IPS-18c (cell line): ENCODE measurements around the gene MYB.

Experiments
- H3K4me3 ChIP-seq: 2 replicates; pipeline ENCODE4 v1.7.0; 2013; ENCODE audit warnings: low read depth, mild to moderate bottlenecking, low read length, moderate library complexity; ENCODE audit not compliant: insufficient read depth
- H3K9me3 ChIP-seq: one replicate; pipeline ENCODE4 v1.6.1; 2013; ENCODE audit warnings: mild to moderate bottlenecking, low read length, moderate library complexity; ENCODE audit not compliant: control insufficient read depth, insufficient read depth

The MYB gene

DNA sequence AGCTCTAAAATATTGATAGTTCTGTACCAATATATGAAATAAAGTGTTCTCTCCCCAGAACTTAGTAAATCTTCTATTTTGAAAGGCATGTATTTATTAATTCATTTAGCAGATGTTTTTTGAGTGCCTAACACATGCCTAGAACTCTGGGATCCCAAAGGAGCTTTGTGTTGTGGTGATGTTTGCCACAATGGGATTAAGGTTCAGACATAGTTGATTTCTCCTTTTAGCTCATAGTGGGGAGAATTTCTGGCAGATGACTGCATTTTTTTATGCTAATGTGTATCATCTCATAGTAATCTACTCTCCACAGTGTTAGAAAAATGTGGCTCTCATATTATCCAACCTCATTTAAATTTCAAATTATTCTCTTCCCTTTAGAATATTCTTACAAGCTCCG, 21.7 kb downstream of the MYB start:
- Histone ChIP-seq H3K9me3 (no peaks in the 10 kb centered on the region), H3K4me3 (no peak overlapping the region)

DNA sequence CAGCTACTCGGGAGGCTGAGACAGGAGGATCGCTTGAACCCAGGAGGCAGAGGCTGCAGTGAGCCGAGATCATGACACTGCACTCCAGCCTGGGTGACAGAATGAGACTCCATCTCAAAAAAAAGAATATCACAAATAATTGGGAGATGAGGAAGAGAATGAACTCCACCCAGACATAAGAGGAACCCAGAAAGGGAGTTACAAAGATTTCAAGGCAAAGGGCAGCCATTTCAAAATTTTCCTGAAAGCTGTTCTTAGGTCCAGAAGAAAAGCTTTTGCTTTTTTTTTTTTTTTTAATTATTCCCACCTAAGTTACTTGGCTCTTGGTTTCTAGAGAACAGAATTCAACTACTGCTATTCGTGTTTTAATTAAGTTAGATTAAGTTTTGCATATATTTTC, 23.8 kb downstream of the MYB start:
- H3K4me3 ChIP-seq = no peak overlapping the region
- H3K9me3 ChIP-seq = no peaks in the 10 kb centered on the region

DNA sequence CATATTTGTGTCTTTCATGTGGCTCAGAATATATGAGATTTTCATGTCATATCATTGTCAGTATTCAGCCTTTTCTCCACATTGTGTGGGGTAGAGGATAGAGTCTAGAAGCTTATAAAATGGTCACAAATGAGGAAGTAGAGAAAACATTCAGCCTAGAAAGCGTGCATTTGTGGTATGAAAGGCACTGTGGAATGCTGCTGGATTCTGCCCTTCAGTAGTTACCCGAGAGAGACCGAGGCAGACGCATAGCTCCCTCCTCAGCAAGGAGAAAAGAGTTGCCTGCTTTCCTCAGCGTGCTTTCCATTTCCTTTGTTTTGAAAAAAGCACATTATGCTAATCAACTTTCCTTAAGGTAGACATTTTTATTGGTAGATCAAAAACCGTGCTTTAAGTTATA, 28.7 kb downstream of the MYB start:
- Histone ChIP-seq H3K9me3 (no peaks in the 10 kb centered on the region), H3K4me3 (no peak overlapping the region)

DNA sequence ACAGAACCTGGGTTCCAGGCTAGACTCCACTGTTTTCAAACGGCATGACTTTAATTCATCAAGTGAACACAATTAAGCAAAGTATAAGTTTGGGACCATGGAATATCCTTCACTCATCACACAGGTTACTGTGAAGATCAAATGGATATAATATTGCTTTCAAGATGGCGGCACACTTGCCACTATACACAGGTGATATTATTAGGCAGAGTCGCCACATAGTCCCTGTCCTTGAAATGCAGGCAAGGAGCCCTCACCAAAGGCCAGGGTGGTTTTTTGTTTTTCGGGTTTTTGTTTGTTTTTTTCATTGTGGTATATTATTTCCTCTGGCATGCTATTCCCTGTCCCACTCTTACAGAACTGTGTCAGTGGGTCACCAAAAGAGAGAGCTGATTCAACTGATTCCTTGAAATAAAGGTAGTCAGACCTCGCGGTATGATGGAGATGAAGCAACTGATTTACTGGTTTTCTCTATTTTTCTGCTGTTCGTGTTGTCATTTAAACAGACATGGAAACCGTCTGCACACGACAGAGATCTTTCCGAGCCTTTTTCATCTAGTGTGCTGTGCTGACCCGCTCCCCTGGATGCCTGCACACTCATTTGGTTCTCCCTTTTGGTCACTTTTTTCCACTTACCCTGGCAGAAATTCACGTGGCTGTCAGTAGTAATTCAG, 29.7 kb downstream of the MYB start:
- Histone ChIP-seq H3K4me3 (no peak overlapping the region), H3K9me3 (no peaks in the 10 kb centered on the region)

DNA sequence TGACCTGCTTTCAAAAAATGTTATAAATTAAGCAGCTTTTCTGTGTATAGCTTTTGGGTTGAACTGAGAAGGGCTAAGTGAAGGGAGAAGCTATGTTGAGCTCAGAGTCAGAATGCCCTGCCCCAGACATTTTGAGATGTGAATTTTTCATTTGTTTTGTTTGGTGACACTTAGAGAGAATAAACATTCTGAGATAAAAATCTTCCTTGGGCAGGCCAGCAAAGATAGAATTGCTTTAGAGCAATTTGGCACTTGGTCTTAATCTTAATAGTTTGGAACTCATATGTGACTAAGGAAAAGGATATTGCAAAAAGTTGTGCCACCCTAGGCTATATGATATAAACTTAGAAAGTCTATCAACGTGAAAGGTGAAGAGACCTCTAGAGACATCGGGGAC, 30.2 kb downstream of the MYB start:
- Histone ChIP-seq H3K4me3 (no peak overlapping the region), H3K9me3 (no peaks in the 10 kb centered on the region)

DNA sequence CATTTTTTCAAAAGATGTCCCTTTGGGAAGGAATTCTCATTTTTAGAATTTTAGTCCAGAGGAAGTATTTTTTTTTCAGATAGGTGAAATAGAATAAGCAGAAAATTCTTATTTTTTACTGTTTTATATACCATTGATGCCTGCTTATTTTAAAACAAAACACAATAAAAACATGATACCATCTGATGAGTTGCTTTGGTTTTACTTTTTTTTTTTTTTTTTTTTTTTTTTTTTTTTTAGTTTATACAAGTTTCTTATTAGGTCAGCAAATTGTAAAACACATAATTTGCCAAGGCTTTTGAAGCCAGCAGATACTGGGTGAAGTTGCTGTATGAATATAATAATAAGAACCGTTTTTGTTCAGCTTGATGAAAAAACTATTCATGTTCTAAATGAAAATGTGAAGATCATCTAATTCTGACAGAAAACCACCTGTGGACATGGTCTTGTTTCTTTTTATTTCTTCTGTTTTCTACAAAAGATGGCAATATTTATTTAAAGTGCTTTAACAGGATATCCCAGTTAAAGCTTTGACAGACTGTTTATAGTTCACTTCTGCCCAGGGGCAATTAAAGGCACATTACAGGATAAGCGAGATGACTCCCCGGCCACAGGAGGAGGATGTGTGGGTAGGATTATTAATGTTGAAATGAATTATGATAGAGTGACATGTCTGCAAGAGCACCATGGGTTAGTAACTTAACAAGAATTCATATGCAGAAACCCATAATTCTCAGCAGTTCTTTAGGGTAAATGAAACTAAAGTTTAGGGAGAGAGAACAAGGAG, 31.1 kb downstream of the MYB start:
- Histone ChIP-seq H3K9me3 (no peaks in the 10 kb centered on the region), H3K4me3 (no peak overlapping the region)

DNA sequence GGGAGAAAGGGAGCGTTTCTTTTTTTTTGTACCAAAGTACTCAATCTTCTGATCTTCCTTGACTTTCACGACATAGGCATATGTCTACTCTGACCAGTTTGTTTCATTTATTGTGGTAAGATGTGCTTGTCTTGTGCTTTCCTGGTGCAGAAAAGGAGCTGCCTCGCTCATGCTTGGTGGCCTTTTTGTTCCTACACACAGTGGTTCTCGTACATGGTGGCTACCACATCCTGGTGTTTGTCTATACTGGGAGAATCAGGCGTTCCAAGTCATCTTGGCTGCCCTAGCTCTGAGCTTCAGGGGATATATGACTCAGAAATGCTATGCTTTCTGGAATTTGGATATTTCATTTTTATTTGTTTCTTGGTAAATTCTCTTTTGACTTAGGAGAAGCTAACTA, 31.8 kb downstream of the MYB start:
- H3K9me3 ChIP-seq = peaks cover 2% of the 10 kb centered on the region

DNA sequence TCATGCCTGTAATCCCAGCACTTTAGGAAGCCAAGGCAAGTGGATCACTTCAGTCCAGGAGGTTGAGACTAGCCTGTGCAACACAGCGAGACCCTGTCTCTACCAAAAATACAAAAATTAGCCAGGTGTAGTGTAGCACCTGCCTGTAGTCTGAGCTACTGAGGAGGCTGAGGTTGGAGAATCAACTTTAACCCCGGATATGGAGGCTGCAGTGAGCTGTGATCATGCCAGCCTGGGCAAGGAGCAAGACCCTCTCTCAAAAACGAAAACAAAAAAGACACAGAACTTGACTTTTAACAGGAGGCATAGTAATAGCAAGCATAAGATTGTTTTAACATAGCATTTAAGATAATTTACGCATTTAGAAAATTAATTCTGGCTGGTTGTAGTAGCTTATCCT, 32.5 kb downstream of the MYB start:
- Histone ChIP-seq H3K9me3 (peaks cover 2% of the 10 kb centered on the region), H3K4me3 (no peak overlapping the region)

More for the DNA sequence above, 31.8 kb downstream of the MYB start:
- no peak overlapping the region for H3K4me3 ChIP-seq

DNA sequence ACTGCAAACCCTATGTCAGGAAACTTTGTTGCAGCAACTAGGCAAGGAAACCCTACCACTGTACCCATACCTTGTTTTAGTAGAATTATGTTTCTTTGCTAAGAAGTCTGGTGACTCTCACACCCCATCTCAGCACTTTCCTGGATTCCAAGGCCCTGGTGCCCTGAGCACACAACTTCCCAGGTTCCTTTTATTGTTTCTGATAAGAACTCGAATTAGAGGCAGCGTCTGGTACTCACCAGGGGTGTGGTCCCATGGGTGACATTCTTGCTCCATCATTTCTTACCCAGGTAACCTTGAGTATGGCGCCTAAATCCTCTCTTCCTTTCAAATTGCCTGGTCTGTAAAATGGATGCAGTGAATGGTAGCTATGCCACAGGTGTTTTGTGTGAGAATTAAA, 34.1 kb downstream of the MYB start:
- Histone ChIP-seq H3K4me3 (no peak overlapping the region), H3K9me3 (peaks cover 2% of the 10 kb centered on the region)

DNA sequence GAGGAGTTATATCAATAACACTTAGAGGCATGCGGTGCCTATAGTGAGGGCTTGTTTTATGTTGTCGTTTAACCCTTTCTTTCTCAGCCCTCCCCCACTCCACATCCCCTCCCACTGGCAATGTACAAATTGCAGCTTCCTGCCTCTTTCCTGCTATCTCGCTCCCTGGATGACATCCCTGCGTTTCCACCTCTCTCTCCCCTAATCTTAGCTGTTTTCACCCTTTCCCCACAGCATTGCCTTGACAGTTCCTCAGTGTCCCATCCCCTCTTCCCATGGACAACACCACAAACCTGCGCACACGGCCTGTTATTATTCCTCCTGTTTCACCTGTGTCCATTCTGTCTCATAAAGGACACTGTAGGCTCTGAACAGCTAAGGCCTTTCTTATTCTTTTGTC, 34.5 kb downstream of the MYB start:
- no peak overlapping the region for H3K4me3 ChIP-seq
- peaks cover 2% of the 10 kb centered on the region for H3K9me3 ChIP-seq

DNA sequence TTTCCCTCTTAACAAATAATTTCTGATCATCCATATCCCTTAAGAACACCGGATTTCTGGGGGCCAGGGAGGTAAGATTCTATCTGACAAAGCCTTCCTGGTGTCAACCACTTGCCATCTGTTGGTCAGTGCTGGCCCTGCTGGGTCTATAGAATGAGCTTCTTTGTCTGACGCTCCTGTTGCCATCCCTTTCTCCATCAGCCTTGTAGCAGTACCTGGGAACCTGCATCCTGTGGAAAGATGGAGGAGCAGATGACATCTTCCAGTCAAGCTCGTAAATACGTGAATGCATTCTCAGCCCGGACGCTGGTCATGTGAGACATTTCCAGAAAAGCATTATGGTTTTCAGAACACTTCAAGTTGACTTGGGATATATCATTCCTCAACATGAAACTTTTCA, 36.6 kb downstream of the MYB start:
- peaks cover 2% of the 10 kb centered on the region for H3K9me3 ChIP-seq
- no peak overlapping the region for H3K4me3 ChIP-seq

DNA sequence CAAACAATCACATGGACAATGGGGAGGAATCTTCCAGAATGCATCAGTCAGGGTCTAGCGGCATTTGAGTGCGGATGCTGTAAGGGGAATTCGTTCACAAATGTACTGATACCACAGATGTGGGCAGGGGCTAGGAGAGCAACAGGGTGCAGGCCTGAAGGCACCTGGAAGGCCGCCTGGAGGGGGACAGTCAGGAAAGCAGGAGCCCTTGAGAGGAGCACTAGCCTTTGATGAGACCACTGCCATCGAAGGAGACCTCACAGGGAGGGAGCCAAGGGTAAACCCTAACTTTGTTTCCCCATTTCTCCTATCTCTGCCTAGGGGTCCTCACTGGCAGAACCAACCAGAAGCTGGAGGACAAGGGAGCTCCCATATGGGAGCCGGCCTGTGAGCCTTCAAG, 38.2 kb downstream of the MYB start:
- no peak overlapping the region for H3K4me3 ChIP-seq
- H3K9me3 ChIP-seq = peaks cover 2% of the 10 kb centered on the region

DNA sequence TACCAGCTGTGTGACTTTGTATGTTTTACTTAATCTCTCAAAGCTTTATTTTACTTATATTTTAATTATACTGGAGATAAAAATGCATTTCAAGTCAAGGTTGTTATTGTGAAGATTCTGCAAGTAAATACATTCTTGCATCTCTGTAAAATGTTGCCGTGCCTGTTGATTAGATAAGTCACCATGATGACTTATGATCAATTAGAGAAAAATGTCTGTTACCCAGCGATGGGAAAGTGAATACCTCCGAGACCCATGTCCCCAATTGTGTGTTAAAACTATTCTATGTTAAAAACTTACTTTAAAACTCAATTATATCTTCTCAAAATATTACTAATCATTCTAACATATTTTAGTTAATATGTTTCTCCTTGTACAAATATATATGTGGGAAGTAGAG, 39.9 kb downstream of the MYB start:
- peaks cover 2% of the 10 kb centered on the region for H3K9me3 ChIP-seq
- H3K4me3 ChIP-seq = no peak overlapping the region

DNA sequence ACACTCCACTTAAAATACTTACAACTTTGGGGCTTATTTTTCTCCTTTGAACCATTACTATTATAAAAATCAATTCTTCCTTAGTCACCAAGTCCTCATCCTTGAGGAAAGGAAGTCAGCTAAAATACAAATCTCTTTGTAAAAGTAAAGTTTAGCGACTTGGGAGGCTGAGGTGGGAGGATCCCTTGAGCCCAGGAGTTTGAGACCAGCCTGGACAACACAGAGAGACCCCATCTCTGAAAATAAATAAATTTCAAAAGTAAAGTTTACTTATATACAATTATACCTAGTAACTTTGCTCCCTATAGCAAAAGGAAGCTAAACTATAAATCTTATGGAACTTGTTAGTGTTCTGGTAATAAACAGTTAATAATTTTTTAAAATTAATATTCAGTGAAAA, 40.4 kb downstream of the MYB start:
- no peak overlapping the region for H3K4me3 ChIP-seq

DNA sequence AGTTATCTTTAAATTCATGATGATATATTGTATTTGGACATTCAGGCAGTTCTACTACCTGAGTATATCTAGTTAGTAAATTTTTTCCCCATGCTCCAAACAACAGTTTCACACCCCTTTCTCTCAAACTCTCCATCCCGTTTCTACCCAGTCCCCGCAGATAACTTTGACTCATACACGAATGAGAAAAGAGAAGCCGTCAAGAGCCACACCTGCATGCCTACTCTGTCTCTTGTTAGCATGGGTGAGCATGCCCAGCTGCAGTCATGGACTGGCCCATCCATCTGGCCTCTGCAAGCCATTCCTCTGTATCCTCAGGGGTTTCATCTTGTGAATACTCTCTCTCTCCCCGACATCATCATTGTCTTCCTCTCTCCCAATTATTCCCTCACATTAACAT, 41.5 kb downstream of the MYB start:
- Histone ChIP-seq H3K4me3 (no peak overlapping the region), H3K9me3 (peaks cover under 1% of the 10 kb centered on the region)

More for the DNA sequence above, 40.4 kb downstream of the MYB start:
- H3K9me3 ChIP-seq = peaks cover 2% of the 10 kb centered on the region

DNA sequence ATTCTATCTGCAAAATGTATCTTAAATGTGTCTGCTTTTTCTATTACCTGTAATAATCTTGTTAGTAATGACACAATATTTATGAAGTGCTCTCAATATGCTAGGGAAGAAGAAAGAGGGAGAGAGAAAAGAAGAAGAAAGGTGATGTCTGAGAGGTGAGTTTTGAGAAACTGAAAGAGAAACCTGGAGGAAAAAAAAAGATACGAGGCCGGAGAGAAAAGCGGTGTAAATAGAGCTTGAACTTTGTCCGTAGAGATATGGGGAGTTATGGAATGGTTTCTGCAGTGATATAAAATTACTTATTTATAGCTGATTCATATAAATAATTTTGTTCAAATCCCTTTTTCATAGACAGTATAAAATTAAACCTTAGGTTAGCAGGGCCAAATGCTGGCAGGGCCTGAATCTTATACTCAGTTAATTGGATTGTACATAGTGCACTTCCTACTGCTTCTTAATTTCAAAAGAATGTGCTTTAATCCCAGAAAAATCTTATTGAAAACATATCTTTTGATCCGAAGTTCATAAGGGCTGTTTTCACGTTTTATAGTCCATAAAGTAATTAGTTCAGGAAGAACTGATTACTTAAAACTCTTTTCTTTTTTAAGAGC, 43.0 kb downstream of the MYB start:
- no peak overlapping the region for H3K4me3 ChIP-seq
- no peaks in the 10 kb centered on the region for H3K9me3 ChIP-seq

DNA sequence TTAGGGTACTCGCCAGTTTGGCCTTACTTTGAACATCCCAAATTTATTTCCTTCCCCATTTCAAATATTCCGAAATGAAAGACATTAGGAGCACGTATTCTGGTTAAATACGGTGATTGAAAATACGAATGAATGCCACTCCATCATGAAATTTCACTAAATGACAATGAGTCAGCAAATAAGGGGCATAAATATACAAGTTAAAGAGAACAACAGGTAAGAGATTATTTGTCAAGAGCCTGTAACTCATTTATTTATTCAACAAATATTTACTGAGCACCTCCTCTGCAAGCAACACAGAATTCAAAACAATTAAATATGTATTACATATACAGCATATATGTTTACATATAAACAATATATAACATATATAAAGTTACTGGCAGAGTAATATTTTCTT, 44.8 kb downstream of the MYB start:
- H3K4me3 ChIP-seq = no peak overlapping the region
- no peaks in the 10 kb centered on the region for H3K9me3 ChIP-seq

DNA sequence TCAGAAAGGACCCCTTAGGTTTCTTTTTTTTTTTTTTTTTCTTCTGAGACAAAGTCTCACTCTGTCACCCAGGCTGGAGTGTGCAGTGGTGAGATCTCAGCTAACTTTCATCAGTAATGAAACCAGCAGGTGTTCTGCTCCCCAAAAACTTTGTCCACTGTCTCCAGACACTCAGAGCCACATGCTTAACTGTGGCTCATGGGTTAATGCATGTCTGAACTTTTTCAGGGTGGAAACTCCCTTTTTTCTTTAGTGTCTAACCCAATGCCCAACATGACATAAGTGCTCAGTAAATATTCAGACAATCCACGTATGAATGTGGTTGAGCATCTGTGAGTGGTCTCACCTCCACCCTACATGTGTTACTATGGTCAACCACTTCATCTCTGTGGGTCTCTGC, 45.4 kb downstream of the MYB start:
- Histone ChIP-seq H3K4me3 (no peak overlapping the region), H3K9me3 (no peaks in the 10 kb centered on the region)
